A549 treated with AZD9567 at 1 μM for 4 hours (cell line): ENCODE results near the gene SRSF10. TPM values are rescaled to one million over a fixed set of nuclear protein-coding genes. Genes with fewer than 3 reads are reported as not detected.

Experiments
- total RNA-seq: library from RNA; stranded (reverse); fragments of 200-300 nt; extraction: Qiagen RNA extraction; gene quantifications from 5 replicates; pipeline ENCODE4 v1.2.3, GENCODE V29; 2022; ENCODE audit not compliant: insufficient read depth

The SRSF10 gene
- total RNA-seq = 78.8 to 95.3 TPM (median 91.0 TPM) in 5 replicates

GRCh38 chr1:23979881-23980727 is at the start of gene SRSF10:
SRSF10 (minus strand) TSS chr1:23980327; CDS start chr1:23980255, 72 bp downstream.

GRCh38 chr1:23959461-23960290 is 20.5 kb downstream of the SRSF10 start, which contains the start of gene PNRC2:
PNRC2 (plus strand) TSS chr1:23959828; CDS start chr1:23961458, 1,630 bp downstream.

Other genes starting within 250 kb of the SRSF10 start
- gene ELOA, start 236.9 kb downstream of the SRSF10 start, total RNA-seq = 27.9 to 32.8 TPM (median 28.8 TPM) in 5 replicates
- 28.4 to 40.6 TPM (median 35.0 TPM) in 5 replicates for gene PITHD1, start 201.9 kb downstream of the SRSF10 start, total RNA-seq
- 55.6 to 74.5 TPM (median 57.7 TPM) in 5 replicates for gene LYPLA2, start 189.2 kb downstream of the SRSF10 start, total RNA-seq
- gene GALE, start 179.6 kb downstream of the SRSF10 start, total RNA-seq = 50.1 to 77.4 TPM (median 69.9 TPM) in 5 replicates
- gene HMGCL, start 154.9 kb downstream of the SRSF10 start, total RNA-seq = 11.6 to 17.1 TPM (median 15.1 TPM) in 5 replicates
- gene FUCA1, start 112.0 kb downstream of the SRSF10 start, total RNA-seq = 9.3 to 13.1 TPM (median 10.8 TPM) in 5 replicates
- not detected in 5 replicates for gene CNR2, start 67.0 kb downstream of the SRSF10 start, total RNA-seq
- 26.4 to 64.3 TPM (median 36.8 TPM) in 5 replicates for gene PNRC2, start 20.5 kb downstream of the SRSF10 start, total RNA-seq
- 5.2 to 5.9 TPM (median 5.8 TPM) in 5 replicates for gene MYOM3, start 131.8 kb upstream of the SRSF10 start, total RNA-seq
- gene IL22RA1, start 162.8 kb upstream of the SRSF10 start, total RNA-seq = 4.8 to 8.6 TPM (median 5.7 TPM) in 5 replicates
- 0.60 to 1.3 TPM (median 0.75 TPM) in 4 of 5 replicates, not detected in the other for gene IFNLR1, start 207.0 kb upstream of the SRSF10 start, total RNA-seq